HK-2 (cell line): Measurements from ENCODE around the gene FETUB.
A peak's percentile ranks its signal among the peaks of the same experiment; 100 is the strongest.
"Not testable (repeated sequence)": the region's sequence is repeated elsewhere in the genome, so short reads cannot be mapped to it uniquely, and the experiment has no call there.

ENCODE experiments used
- DNase-seq: peaks from one replicate; pipeline ENCODE4 v3.0.0-alpha.2; 2018; ENCODE audit not compliant: unreplicated experiment

The FETUB gene

GRCh38 chr3:186613637-186614265, 26.4 kb upstream of the FETUB start:
- no peak for DNase-seq

- no peak for DNase-seq
Measured at GRCh38 chr3:186614266-186614596, 26.0 kb upstream of the FETUB start.

- peak; percentile 84 for DNase-seq
Measured at GRCh38 chr3:186614597-186615483, 25.4 kb upstream of the FETUB start.

DNA sequence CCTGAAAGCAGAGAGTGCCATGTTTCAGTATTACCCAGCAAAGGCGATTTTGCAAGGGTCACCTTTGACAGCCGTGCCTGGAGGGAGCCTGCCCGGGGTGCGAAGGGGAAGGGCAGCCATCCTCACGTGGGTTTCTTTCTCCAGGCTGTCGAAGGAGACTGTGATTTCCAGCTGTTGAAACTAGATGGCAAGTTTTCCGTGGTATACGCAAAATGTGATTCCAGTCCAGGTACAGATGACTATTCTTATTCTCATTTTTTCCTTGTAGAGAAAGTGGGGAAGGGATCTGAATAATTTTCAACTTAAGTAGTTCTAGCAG, 23.9 kb upstream of the FETUB start:
- no peak for DNase-seq

GRCh38 chr3:186617036-186617946, 22.9 kb upstream of the FETUB start:
- DNase-seq: peak; percentile 97

DNA sequence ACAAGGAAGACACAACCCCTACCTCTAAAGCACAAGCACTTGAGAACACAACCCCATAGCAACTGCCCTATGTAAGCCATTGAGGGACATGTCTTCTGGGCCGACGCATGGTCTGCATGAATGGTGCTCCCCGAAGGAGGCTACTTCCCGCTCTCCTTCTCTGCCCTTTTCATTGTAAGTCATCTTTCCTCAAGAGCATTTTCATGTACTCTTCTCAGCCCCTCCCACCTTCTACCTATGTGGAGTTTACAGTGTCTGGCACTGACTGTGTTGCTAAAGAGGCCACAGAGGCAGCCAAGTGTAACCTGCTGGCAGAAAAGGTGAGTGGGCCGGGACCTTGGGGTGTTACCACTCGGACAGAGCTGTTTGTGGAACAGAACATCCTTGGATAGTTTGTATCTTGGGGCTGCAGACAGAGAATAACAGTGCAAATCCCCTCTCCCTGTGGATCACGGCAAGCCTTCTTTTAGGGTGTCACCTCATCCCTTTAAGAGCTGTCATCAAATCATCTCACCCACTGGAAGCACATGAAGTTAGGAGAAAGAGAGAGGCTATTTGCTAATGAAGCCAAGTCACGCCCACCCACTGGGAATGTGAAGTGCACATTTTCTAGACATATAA, 21.8 kb upstream of the FETUB start:
- DNase-seq: no peak

GRCh38 chr3:186619787-186620212, 20.4 kb upstream of the FETUB start:
- DNase-seq: no peak

- no peak for DNase-seq
Measured at GRCh38 chr3:186620213-186621092, 19.7 kb upstream of the FETUB start.

DNA sequence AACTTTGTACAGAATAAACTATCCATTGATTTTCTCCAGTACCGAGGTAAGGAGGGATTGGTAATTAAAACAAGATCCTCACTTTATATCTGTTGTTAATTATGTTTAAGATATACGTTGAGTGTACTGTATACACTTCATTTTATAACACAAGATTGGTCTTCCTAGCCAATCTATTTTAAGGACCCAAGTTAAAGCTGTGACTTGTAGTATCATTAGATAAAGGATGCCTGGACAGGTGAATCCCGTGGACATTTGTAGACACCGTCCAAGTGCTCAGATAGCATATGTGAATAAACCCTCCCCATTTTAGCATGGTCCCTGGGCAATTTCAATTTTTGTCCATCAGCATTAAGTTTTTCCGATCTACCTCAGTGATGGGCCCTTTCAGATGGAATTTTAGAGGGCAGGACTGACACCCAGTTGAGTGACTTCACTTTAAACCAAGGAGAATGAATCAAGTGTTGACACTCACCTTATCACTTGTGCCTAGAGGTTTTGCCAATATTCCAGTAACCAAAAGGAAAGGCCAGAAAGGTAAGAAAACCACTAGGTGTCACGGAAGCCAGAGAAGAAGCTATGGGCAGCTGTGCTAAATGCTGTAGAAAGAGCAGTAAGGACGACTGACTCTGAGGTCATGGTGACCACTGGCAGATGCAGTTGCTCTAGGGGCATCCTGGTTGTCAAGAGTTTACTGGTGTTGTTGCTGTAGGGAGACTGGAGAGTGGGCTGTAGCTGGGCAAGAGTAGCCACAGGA, 18.1 kb upstream of the FETUB start:
- DNase-seq: no peak

- DNase-seq: no peak
Measured at GRCh38 chr3:186622651-186623310, 17.4 kb upstream of the FETUB start.

DNA sequence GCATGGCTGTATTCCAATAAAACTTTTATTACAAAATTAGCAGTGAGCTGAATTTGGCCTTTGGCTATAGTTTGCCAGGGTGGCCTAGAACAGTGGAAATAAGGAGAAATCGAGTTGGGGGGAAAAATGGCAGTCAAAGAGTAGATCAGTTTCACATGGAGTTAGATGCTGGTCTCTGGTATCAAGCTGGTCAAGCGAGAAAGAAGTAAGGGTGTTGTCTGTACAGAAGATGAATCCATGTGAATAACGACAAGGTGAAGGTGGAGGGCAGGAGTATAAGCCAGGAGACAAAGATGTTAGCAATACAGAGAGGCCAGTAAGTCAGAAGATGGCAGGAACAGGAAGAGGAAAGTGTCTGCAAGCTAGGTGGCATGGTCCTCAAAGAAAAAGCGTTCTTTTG, 15.6 kb upstream of the FETUB start:
- DNase-seq: no peak

GRCh38 chr3:186625600-186626042, 14.6 kb upstream of the FETUB start:
- DNase-seq: no peak

- DNase-seq: no peak
Measured at GRCh38 chr3:186626254-186626847, 13.8 kb upstream of the FETUB start.

DNA sequence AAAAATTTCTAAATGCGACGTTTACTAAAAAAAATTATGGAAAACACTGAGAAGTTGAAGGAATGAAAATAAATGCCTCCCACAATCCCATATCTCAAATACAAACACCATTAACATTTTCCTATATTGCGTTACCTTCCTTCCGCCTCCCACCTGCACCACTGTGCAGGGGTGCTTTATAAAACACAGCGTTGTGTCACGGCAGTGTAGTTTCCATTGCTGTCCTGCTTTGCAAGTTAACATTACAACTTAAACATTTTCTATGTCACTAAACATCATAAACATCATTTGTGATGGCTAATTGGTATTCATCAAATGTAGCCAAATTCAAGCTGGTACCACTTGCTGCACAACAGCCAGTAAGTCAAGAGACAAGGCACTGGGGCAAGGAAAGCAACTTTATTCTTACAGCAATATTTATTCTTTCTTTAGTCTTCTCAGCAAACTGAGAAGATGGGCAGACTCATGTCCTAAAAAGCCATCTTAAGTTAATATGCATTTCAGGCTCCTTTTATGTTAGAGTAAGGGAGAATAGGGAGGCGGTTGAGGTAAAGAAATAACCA, 12.3 kb upstream of the FETUB start:
- no peak for DNase-seq

DNA sequence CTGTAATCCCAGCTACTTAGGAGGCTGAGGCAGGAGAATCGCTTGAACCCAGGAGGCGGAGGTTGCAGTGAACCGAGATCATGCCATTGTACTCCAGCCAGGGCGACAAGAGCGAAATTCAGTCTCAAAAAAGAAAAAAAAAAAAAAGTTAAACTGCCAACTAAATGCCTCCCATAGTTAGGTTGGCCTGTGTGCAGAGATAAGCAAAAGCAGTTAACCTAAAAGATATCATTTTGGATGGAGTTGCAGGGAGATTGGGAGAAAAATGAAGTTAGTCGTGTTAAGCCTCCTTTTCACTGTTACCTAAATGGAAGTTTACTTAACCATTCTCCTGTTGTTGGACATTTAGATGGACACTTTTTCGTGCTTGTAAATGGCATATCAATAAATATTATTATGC, 11.4 kb upstream of the FETUB start:
- no peak for DNase-seq

DNA sequence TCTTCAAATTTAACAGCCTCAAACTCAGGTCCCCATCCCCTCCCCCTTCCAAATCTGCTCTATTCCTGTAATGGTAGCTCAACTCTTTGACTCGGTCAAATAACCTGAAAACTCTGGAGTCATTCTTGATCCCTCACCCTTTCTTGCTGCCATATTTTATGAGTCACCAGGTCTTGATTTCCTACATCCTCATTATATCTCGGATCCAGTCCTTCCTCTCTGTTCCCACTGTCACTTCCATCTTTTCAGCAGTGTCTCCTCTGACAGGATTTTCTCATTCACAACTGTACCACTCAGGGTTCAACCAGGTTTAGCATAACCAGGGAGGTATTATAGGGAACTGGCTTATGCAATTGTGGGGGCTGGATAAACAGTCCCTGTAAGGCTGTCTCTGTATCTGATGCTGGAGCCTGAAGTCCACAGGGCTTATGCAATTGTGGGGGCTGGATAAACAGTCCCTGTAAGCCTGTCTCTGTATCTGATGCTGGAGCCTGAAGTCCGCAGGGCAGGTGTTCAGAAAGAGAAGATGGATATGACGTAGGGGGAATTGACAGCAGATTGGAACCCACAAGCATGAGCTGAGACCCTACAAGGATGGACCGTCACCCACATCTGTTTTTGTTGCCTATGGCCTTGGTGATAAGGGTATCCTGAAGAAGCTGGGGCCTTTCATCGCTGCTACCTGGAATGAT, 9.1 kb upstream of the FETUB start:
- DNase-seq: no peak

- no peak for DNase-seq
Measured at GRCh38 chr3:186633481-186633880, 6.7 kb upstream of the FETUB start.

DNA sequence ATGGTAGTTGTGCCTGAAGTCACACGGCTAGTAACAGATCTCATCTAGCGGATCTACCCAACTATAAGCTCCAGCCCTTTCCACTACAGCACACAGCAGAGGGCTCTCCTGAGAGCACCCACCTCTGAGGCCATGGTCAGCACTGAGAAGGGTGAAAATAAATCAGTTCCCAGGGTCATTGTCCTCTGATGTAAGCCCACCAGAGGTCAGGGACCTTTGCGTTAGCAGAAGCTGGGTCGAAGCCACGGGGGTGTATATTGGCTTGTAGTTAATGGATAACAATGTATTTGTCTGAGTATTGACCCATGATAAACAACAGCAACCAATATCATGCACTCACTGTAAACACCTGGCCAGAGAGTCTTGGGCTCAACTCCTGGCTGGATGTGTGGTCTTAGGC, 6.0 kb upstream of the FETUB start:
- not testable (repeated sequence) for DNase-seq
